H9 (cell line): ENCODE results near the gene PDE5A. TPM values are rescaled to one million over a fixed set of nuclear protein-coding genes. Genes with fewer than 3 reads are reported as not detected.

Experiments
- DNase-seq: peaks from one replicate; pipeline ENCODE4 v3.0.0-alpha.2; 2017
- H2AFZ ChIP-seq: one replicate; pipeline ENCODE4 v1.6.1; 2013; ENCODE audit warnings: mild to moderate bottlenecking, low read length, control low read depth, moderate library complexity
- H2AK5ac ChIP-seq: 2 replicates; pipeline ENCODE4 v1.6.1; 2013; ENCODE audit warnings: low read length, control low read depth, mixed read lengths; ENCODE audit not compliant: insufficient read length
- H2BK120ac ChIP-seq: one replicate; pipeline ENCODE4 v1.6.1; 2013; ENCODE audit warnings: low read depth, mild to moderate bottlenecking, low read length, control low read depth, inconsistent platforms; ENCODE audit not compliant: poor library complexity, severe bottlenecking
- H2BK12ac ChIP-seq: 2 replicates; pipeline ENCODE4 v1.6.1; 2013; ENCODE audit warnings: low read length, control low read depth, mixed read lengths, low read depth; ENCODE audit not compliant: insufficient read length
- H2BK15ac ChIP-seq: 2 replicates; pipeline ENCODE4 v1.6.1; 2013; ENCODE audit warnings: low read depth, low read length, control low read depth
- H2BK20ac ChIP-seq: one replicate; pipeline ENCODE4 v1.6.1; 2013; ENCODE audit warnings: low read depth, mild to moderate bottlenecking, low read length, control low read depth, inconsistent platforms; ENCODE audit not compliant: poor library complexity, severe bottlenecking
- H2BK5ac ChIP-seq: 2 replicates; pipeline ENCODE4 v1.6.1; 2013; ENCODE audit warnings: low read length, control low read depth, mixed read lengths; ENCODE audit not compliant: insufficient read length
- H3K14ac ChIP-seq: 2 replicates; pipeline ENCODE4 v1.6.1; 2013; ENCODE audit warnings: low read length, control low read depth; ENCODE audit not compliant: insufficient read depth
- H3K18ac ChIP-seq: 2 replicates; pipeline ENCODE4 v1.6.1; 2013; ENCODE audit warnings: low read depth, mild to moderate bottlenecking, mixed read lengths, low read length, control low read depth; ENCODE audit not compliant: insufficient read length
- H3K23ac ChIP-seq: 2 replicates; pipeline ENCODE4 v1.6.1; 2013; ENCODE audit warnings: low read length, control low read depth, mixed read lengths, low read depth; ENCODE audit not compliant: insufficient read length
- H3K23me2 ChIP-seq: 2 replicates; pipeline ENCODE4 v1.6.1; 2013; ENCODE audit warnings: low read depth, mild to moderate bottlenecking, mixed read lengths, low read length, control low read depth; ENCODE audit not compliant: insufficient read length, poor library complexity, severe bottlenecking
- H3K27ac ChIP-seq: 2 replicates; pipeline ENCODE4 v1.5.1; 2013; ENCODE audit warnings: low read length, control low read depth, mixed read lengths, low read depth; ENCODE audit not compliant: insufficient read length
- H3K27me3 ChIP-seq: 2 replicates; pipeline ENCODE4 v1.6.1; 2013; ENCODE audit warnings: low read length, control low read depth, inconsistent platforms; ENCODE audit not compliant: insufficient read depth
- H3K4ac ChIP-seq: 2 replicates; pipeline ENCODE4 v1.6.1; 2013; ENCODE audit warnings: low read depth, mild to moderate bottlenecking, control low read depth, inconsistent platforms, low read length, moderate library complexity
- H3K4me1 ChIP-seq: 2 replicates; pipeline ENCODE4 v1.6.1; 2013; ENCODE audit warnings: low read length, control low read depth, inconsistent platforms; ENCODE audit not compliant: insufficient read depth
- H3K4me2 ChIP-seq: 2 replicates; pipeline ENCODE4 v1.6.1; 2013; ENCODE audit warnings: low read length, control low read depth, mixed read lengths; ENCODE audit not compliant: insufficient read length, insufficient read depth
- H3K56ac ChIP-seq: 2 replicates; pipeline ENCODE4 v1.6.1; 2013; ENCODE audit warnings: low read depth, mild to moderate bottlenecking, mixed read lengths, low read length, control low read depth; ENCODE audit not compliant: insufficient read length
- H3K79me1 ChIP-seq: 2 replicates; pipeline ENCODE4 v1.6.1; 2013; ENCODE audit warnings: low read depth, mild to moderate bottlenecking, moderate library complexity, low read length, control low read depth, inconsistent platforms; ENCODE audit not compliant: insufficient read depth, poor library complexity, severe bottlenecking
- H3K79me2 ChIP-seq: 2 replicates; pipeline ENCODE4 v1.6.1; 2013; ENCODE audit warnings: low read length, control low read depth, inconsistent platforms; ENCODE audit not compliant: insufficient read depth
- H3K9ac ChIP-seq: 2 replicates; pipeline ENCODE4 v1.6.1; 2013; ENCODE audit warnings: low read length, control low read depth, mixed read lengths; ENCODE audit not compliant: insufficient read length; ENCODE audit errors: extremely low read depth
- H3K9me3 ChIP-seq: one replicate; pipeline ENCODE4 v1.6.1; 2013; ENCODE audit warnings: low read depth, low read length, inconsistent platforms; ENCODE audit not compliant: control insufficient read depth
- H3T11ph ChIP-seq: one replicate; pipeline ENCODE4 v1.6.1; 2013; ENCODE audit warnings: mild to moderate bottlenecking, low read length, control low read depth, inconsistent platforms
- H4K20me1 ChIP-seq: one replicate; pipeline ENCODE4 v1.6.1; 2013; ENCODE audit not compliant: control insufficient read depth, insufficient read length, insufficient read depth
- H4K5ac ChIP-seq: 2 replicates; pipeline ENCODE4 v1.6.1; 2013; ENCODE audit warnings: low read depth, mild to moderate bottlenecking, mixed read lengths, low read length, control low read depth; ENCODE audit not compliant: insufficient read length
- H4K8ac ChIP-seq: replicated peaks from 2 replicates; pipeline ENCODE4 v1.6.1; 2013; ENCODE audit warnings: low read length, control low read depth, mixed read lengths, low read depth; ENCODE audit not compliant: insufficient read length
- H4K91ac ChIP-seq: 2 replicates; pipeline ENCODE4 v1.6.1; 2013; ENCODE audit warnings: low read depth, mild to moderate bottlenecking, moderate library complexity, mixed read lengths, low read length, control low read depth; ENCODE audit not compliant: insufficient read length
- H3K27ac Mint-ChIP-seq, 3 experiments: 2 replicates in 2 of 3; 3 replicates in 1 of 3; pipeline ENCODE4 v1.8.0; 2020 to 2021; ENCODE audit warnings: mixed read lengths in 3 of 3, mild to moderate bottlenecking in 1 of 3, moderate library complexity in 1 of 3
- H3K27me3 Mint-ChIP-seq: 2 replicates; pipeline ENCODE4 v1.8.0; 2021; ENCODE audit warnings: low read depth, mild to moderate bottlenecking, moderate library complexity, mixed read lengths
- H3K36me3 Mint-ChIP-seq, 3 experiments: 2 replicates in 2 of 3; 3 replicates in 1 of 3; pipeline ENCODE4 v1.8.0; 2020 to 2021; ENCODE audit warnings: low read depth in 3 of 3, mixed read lengths in 3 of 3; ENCODE audit not compliant: insufficient read depth in 1 of 3
- H3K4me1 Mint-ChIP-seq, 2 experiments: 2 replicates each; pipeline ENCODE4 v1.8.0; 2020; ENCODE audit warnings: mixed read lengths in 2 of 2
- H3K4me3 Mint-ChIP-seq, 2 experiments: 2 replicates in 1 of 2; 3 replicates in 1 of 2; pipeline ENCODE4 v1.8.0; 2020 to 2021; ENCODE audit warnings: mild to moderate bottlenecking in 2 of 2, mixed read lengths in 2 of 2, moderate library complexity in 1 of 2
- H3K9me3 Mint-ChIP-seq, 2 experiments: 2 replicates in 1 of 2; 3 replicates in 1 of 2; pipeline ENCODE4 v1.8.0; 2020; ENCODE audit warnings: mild to moderate bottlenecking in 2 of 2, mixed read lengths in 2 of 2, moderate library complexity in 1 of 2
- total RNA-seq: library from RNA; stranded (reverse); gene quantifications from 2 replicates; pipeline ENCODE4 v1.2.1, GENCODE V29; 2021
- TF ChIP-seq, protein P1 (sequence below): fragments of 200-600 bp; sonication (generic); conservative IDR thresholded peaks from 3 replicates; pipeline ENCODE4 v1.8.0; 2021; ENCODE audit warnings: antibody characterized with exemption, mild to moderate bottlenecking

PDE5A gene
- total RNA-seq, 1 experiment from 2014 or later = 15.7 TPM

DNA sequence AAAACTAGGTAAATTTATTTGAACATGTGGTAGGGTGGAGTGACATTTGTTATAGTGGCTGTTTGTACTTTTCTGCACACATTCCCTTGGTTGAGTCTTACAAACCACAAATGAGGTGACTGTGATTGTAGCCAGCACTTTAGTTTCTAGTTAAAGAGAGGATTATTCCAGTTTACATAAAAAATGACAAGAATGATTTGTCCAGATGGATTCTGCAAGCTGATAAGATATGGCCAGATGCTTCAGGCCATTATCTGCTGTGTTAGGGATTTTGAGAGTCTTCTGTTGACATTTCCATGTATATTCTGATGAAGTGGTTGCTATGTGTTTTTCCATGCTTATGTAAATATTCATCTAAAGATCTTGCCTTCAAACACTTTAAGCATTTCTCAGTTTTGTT lies 31.0 kb upstream of the PDE5A start:
- H3K27me3 ChIP-seq = no peaks in the 10 kb centered on the region
- H2AK5ac ChIP-seq = no peak overlapping the region
- DNase-seq = no peak
- no peak overlapping the region for H3K4me3 Mint-ChIP-seq
- H3K56ac ChIP-seq = no peak overlapping the region
- H3K9me3 Mint-ChIP-seq = no peaks in the 10 kb centered on the region
- no peak overlapping the region for H2BK12ac ChIP-seq
- no peaks in the 10 kb centered on the region for H4K20me1 ChIP-seq
- no peaks in the 10 kb centered on the region for H3K9me3 ChIP-seq
- no peak overlapping the region for H4K5ac ChIP-seq
- no peak overlapping the region for H3K18ac ChIP-seq
- no peak overlapping the region for H2BK120ac ChIP-seq
- no peak overlapping the region for H3K4ac ChIP-seq
- H4K8ac ChIP-seq = no peak overlapping the region
- no peak overlapping the region for H2BK5ac ChIP-seq
- no peak overlapping the region for H2BK20ac ChIP-seq
- H2BK15ac ChIP-seq = no peak overlapping the region
- no peaks in the 10 kb centered on the region for H3K4me1 Mint-ChIP-seq
- H2AFZ ChIP-seq = no peak overlapping the region
- no peak overlapping the region for H3K27ac ChIP-seq
- H3K9ac ChIP-seq = no peak overlapping the region
- no peaks in the 10 kb centered on the region for H3K79me2 ChIP-seq
- no peak overlapping the region for H3K23ac ChIP-seq
- no peaks in the 10 kb centered on the region for H3K79me1 ChIP-seq
- no peak overlapping the region for H3T11ph ChIP-seq
- no peak overlapping the region for H3K27ac Mint-ChIP-seq
- no peaks in the 10 kb centered on the region for H3K36me3 Mint-ChIP-seq
- no peak overlapping the region for H3K14ac ChIP-seq
- H3K23me2 ChIP-seq = no peaks in the 10 kb centered on the region
- 0 out of 2 replicates have a peak, but pooled peaks cover 2% of the 10 kb centered on the region for H3K4me1 ChIP-seq
- no peak overlapping the region for H4K91ac ChIP-seq
- TF ChIP-seq, protein P1, sequence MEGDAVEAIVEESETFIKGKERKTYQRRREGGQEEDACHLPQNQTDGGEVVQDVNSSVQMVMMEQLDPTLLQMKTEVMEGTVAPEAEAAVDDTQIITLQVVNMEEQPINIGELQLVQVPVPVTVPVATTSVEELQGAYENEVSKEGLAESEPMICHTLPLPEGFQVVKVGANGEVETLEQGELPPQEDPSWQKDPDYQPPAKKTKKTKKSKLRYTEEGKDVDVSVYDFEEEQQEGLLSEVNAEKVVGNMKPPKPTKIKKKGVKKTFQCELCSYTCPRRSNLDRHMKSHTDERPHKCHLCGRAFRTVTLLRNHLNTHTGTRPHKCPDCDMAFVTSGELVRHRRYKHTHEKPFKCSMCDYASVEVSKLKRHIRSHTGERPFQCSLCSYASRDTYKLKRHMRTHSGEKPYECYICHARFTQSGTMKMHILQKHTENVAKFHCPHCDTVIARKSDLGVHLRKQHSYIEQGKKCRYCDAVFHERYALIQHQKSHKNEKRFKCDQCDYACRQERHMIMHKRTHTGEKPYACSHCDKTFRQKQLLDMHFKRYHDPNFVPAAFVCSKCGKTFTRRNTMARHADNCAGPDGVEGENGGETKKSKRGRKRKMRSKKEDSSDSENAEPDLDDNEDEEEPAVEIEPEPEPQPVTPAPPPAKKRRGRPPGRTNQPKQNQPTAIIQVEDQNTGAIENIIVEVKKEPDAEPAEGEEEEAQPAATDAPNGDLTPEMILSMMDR = no peak
- H3K4me2 ChIP-seq = no peak overlapping the region
- H3K27me3 Mint-ChIP-seq = no peaks in the 10 kb centered on the region
